ENCODE measurements around the gene RTP3. TPM values are rescaled to one million over a fixed set of nuclear protein-coding genes. Genes with fewer than 3 reads are reported as not detected.

Gene RTP3
- total RNA-seq, 1 experiment from 2014 or later: not detected

- intact Hi-C loops (cut with micrococcal nuclease; ENCODE audit: unreplicated experiment): no loop called here
- peaks cover 2% of the 10 kb centered on the region for H3K9me3 Mint-ChIP-seq (ENCODE audit: unreplicated experiment)
- DNase-seq: no peak
- no peak overlapping the region for H3K27ac Mint-ChIP-seq (ENCODE audit: unreplicated experiment)
- Histone ChIP-seq H3K4me1 (no peaks in the 10 kb centered on the region), H3K27me3 (replicated peaks; ENCODE audit: control insufficient read depth, insufficient read depth, low read length) (no peaks in the 10 kb centered on the region), H3K36me3 (ENCODE audit: control insufficient read depth, insufficient read depth, low read length) (no peaks in the 10 kb centered on the region), H3K9me3 (0 out of 2 replicates have a peak, but pooled peaks cover under 1% of the 10 kb centered on the region), H3K4me3 (ENCODE audit: low read depth, low read length) (no peak overlapping the region)
- H3K27me3 Mint-ChIP-seq (ENCODE audit: insufficient read depth, unreplicated experiment): no peaks in the 10 kb centered on the region
- no peaks in the 10 kb centered on the region for H3K4me1 Mint-ChIP-seq (ENCODE audit: low read depth, unreplicated experiment)
- CTCF ChIA-PET: no interaction called here
- no TSS peak for BruUV-seq (replicated peaks)
- no peaks in the 10 kb centered on the region for H3K36me3 Mint-ChIP-seq (ENCODE audit: insufficient read depth, unreplicated experiment)
- H3K4me3 Mint-ChIP-seq (ENCODE audit: unreplicated experiment): no peak overlapping the region
- no peak for TF ChIP-seq CTCF (IDR thresholded peaks at IDR 0.05; ENCODE audit: insufficient read depth in 1 of 2, low read depth in 1 of 2, low read length in 1 of 2, severe bottlenecking in 1 of 2, unreplicated experiment in 1 of 2)
- POLR2A ChIA-PET: no interaction called here
Measured at GRCh38 chr3:46468753-46469600, 28.8 kb upstream of the RTP3 start.

- intact Hi-C loops (cut with micrococcal nuclease; ENCODE audit: unreplicated experiment): no loop called here
- Histone ChIP-seq H3K4me1 (no peaks in the 10 kb centered on the region), H3K9me3 (0 out of 2 replicates have a peak, but pooled peaks cover 6% of the 10 kb centered on the region), H3K36me3 (ENCODE audit: control insufficient read depth, insufficient read depth, low read length) (no peaks in the 10 kb centered on the region), H3K27me3 (replicated peaks; ENCODE audit: control insufficient read depth, insufficient read depth, low read length) (no peaks in the 10 kb centered on the region), H3K4me3 (ENCODE audit: low read depth, low read length) (no peak overlapping the region)
- Mint-ChIP-seq H3K27me3 (ENCODE audit: insufficient read depth, unreplicated experiment) (no peaks in the 10 kb centered on the region), H3K4me1 (ENCODE audit: low read depth, unreplicated experiment) (no peaks in the 10 kb centered on the region), H3K27ac (ENCODE audit: unreplicated experiment) (no peak overlapping the region), H3K9me3 (ENCODE audit: unreplicated experiment) (peaks cover 10% of the 10 kb centered on the region), H3K4me3 (ENCODE audit: unreplicated experiment) (no peak overlapping the region), H3K36me3 (ENCODE audit: insufficient read depth, unreplicated experiment) (no peaks in the 10 kb centered on the region)
- ChIA-PET CTCF (interaction anchor here (1.4 kb wide), 1 partner anchor 8 kb away, joined by 3 read pairs; no protein-coding TSS in a partner anchor), POLR2A (no interaction called here)
- BruUV-seq (replicated peaks): no TSS peak
- no peak for DNase-seq
- no peak for TF ChIP-seq CTCF (IDR thresholded peaks at IDR 0.05; ENCODE audit: insufficient read depth in 1 of 2, low read depth in 1 of 2, low read length in 1 of 2, severe bottlenecking in 1 of 2, unreplicated experiment in 1 of 2)
Measured at GRCh38 chr3:46469680-46470357, 28.0 kb upstream of the RTP3 start.

GRCh38 chr3:46470831-46471230, 26.9 kb upstream of the RTP3 start:
- no TSS peak for BruUV-seq (replicated peaks)
- Histone ChIP-seq H3K4me1 (no peaks in the 10 kb centered on the region), H3K27me3 (replicated peaks; ENCODE audit: control insufficient read depth, insufficient read depth, low read length) (no peaks in the 10 kb centered on the region), H3K4me3 (ENCODE audit: low read depth, low read length) (no peak overlapping the region), H3K9me3 (0 out of 2 replicates have a peak, but pooled peaks cover 6% of the 10 kb centered on the region), H3K36me3 (ENCODE audit: control insufficient read depth, insufficient read depth, low read length) (no peaks in the 10 kb centered on the region)
- intact Hi-C loops (cut with micrococcal nuclease; ENCODE audit: unreplicated experiment): no loop called here
- ChIA-PET CTCF (interaction anchor here (1.4 to 1.5 kb wide), 2 partner anchors 9 to 88 kb away, joined by 3 to 7 read pairs; no protein-coding TSS in a partner anchor), POLR2A (no interaction called here)
- DNase-seq: no peak
- Mint-ChIP-seq H3K36me3 (ENCODE audit: insufficient read depth, unreplicated experiment) (no peaks in the 10 kb centered on the region), H3K4me1 (ENCODE audit: low read depth, unreplicated experiment) (no peaks in the 10 kb centered on the region), H3K27ac (ENCODE audit: unreplicated experiment) (peak overlapping the region; percentile 67), H3K9me3 (ENCODE audit: unreplicated experiment) (peaks cover 20% of the 10 kb centered on the region), H3K27me3 (ENCODE audit: insufficient read depth, unreplicated experiment) (peaks cover 2% of the 10 kb centered on the region), H3K4me3 (ENCODE audit: unreplicated experiment) (no peak overlapping the region)
- no peak for TF ChIP-seq CTCF (IDR thresholded peaks at IDR 0.05; ENCODE audit: insufficient read depth in 1 of 2, low read depth in 1 of 2, low read length in 1 of 2, severe bottlenecking in 1 of 2, unreplicated experiment in 1 of 2)

Measured in Caco-2 (cell line).